A549 (cell line): ENCODE results near the gene AMIGO2. TPM values are rescaled to one million over a fixed set of nuclear protein-coding genes. Genes with fewer than 3 reads are reported as not detected.

Experiments used
- ATAC-seq, 2 experiments: fragments of 200-7000 bp in 1 of 2; fragments of >200 bp in 1 of 2; cut with Nextera tagmentation in 1 of 2; cut with Tn5 transposase in 1 of 2; 3 replicates each; pipeline versions ENCODE4 v1.8.0 to v1.9.1; 2018 to 2020; ENCODE audit warnings: mild to moderate bottlenecking in 1 of 2, moderate library complexity in 1 of 2
- CTCF ChIA-PET: fragments of 300-600 bp; sonication (Branson Sonifier 250); formaldehyde crosslinking; extraction: SDS; loops from one replicate; lab custom pipeline; 2021; ENCODE audit warnings: antibody characterized with exemption, inconsistent platforms; lab: Yijun Ruan, JAX
- POLR2A ChIA-PET: fragments of 350-600 bp; formaldehyde crosslinking; extraction: SDS; loops from one replicate; lab custom pipeline; 2021; ENCODE audit warnings: antibody characterized with exemption, inconsistent platforms; lab: Yijun Ruan, JAX
- DNase-seq, 2 experiments: peaks; one replicate each; pipeline versions ENCODE4 v3.0.0 to v3.0.0-alpha.2; 2011 to 2016; ENCODE audit warnings: low read depth in 1 of 2, low spot score in 1 of 2
- FAIRE-seq: peaks from 2 replicates; lab custom pipeline; 2011; peaks lifted over from hg19 to GRCh38; lab: Jason Lieb, UNC
- H3K27ac ChIP-seq, 2 experiments: fragments of >200 bp; sonication (Bioruptor Twin); formaldehyde crosslinking; 3 replicates each; pipeline ENCODE4 v1.5.1; 2016 to 2017
- H3K4me1 ChIP-seq: fragments of >200 bp; sonication (Bioruptor Twin); formaldehyde crosslinking; 3 replicates; pipeline ENCODE4 v1.6.1; 2016
- H3K4me2 ChIP-seq: fragments of >200 bp; sonication (Bioruptor Twin); formaldehyde crosslinking; 3 replicates; pipeline ENCODE4 v1.6.1; 2016
- H3K4me3 ChIP-seq: fragments of >200 bp; sonication (Bioruptor Twin); formaldehyde crosslinking; 3 replicates; pipeline ENCODE4 v1.5.1; 2016
- H3K9me3 ChIP-seq: fragments of >200 bp; sonication (Bioruptor Twin); formaldehyde crosslinking; 3 replicates; pipeline ENCODE4 v1.6.1; 2016
- CEBPB ChIP-seq, 2 experiments: fragments of >200 bp in 1 of 2; sonication (Bioruptor Twin) in 1 of 2; formaldehyde crosslinking in 1 of 2; IDR thresholded peaks; 2 replicates each; pipeline ENCODE4 v1.6.1; 2012 to 2016
- CHD2 ChIP-seq: fragments of 150-350 bp; IDR thresholded peaks from 2 replicates; pipeline ENCODE4 v1.6.1; 2014; ENCODE audit warnings: low read length; ENCODE audit not compliant: partially characterized antibody
- FOSB ChIP-seq: fragments of 250-450 bp; sonication (Bioruptor Pico); IDR thresholded peaks from 2 replicates; pipeline ENCODE4 v1.5.0; 2020; ENCODE audit warnings: mild to moderate bottlenecking, moderate library complexity
- FOXS1 ChIP-seq: fragments of 250-450 bp; sonication (Bioruptor Pico); IDR thresholded peaks from 2 replicates; pipeline ENCODE4 v1.5.0; 2020; ENCODE audit warnings: mild to moderate bottlenecking, moderate library complexity
- HOXA7 ChIP-seq: fragments of 250-450 bp; sonication (Bioruptor Pico); IDR thresholded peaks from 2 replicates; pipeline ENCODE4 v1.5.0; 2020; ENCODE audit warnings: mild to moderate bottlenecking, moderate library complexity
- HOXB13 ChIP-seq: fragments of 250-450 bp; sonication (Bioruptor Pico); IDR thresholded peaks from 2 replicates; pipeline ENCODE4 v1.5.0; 2020; ENCODE audit warnings: low read depth, mild to moderate bottlenecking, moderate library complexity
- HOXB5 ChIP-seq: fragments of 250-450 bp; sonication (Bioruptor Pico); IDR thresholded peaks from 2 replicates; pipeline ENCODE4 v1.5.0; 2020; ENCODE audit warnings: mild to moderate bottlenecking, moderate library complexity
- KDM5A ChIP-seq: fragments of 200-600 bp; sonication (generic); IDR thresholded peaks from 2 replicates; pipeline ENCODE4 v1.6.1; 2016; ENCODE audit warnings: antibody characterized with exemption, mild to moderate bottlenecking
- NFE2L2 ChIP-seq: fragments of 150-350 bp; conservative IDR thresholded peaks from 2 replicates; pipeline ENCODE4 v1.6.1; 2014; ENCODE audit warnings: low read length
- NPAS2 ChIP-seq: fragments of 250-450 bp; sonication (Bioruptor Pico); IDR thresholded peaks from 2 replicates; pipeline ENCODE4 v1.8.0; 2022; ENCODE audit warnings: mild to moderate bottlenecking, moderate library complexity, borderline replicate concordance
- NR3C1 ChIP-seq: fragments of >200 bp; sonication (Bioruptor Twin); formaldehyde crosslinking; IDR thresholded peaks from 3 replicates; pipeline ENCODE4 v1.6.1; 2017
- POLR2A ChIP-seq: IDR thresholded peaks from 2 replicates; pipeline ENCODE4 v1.6.1; 2012; ENCODE audit warnings: mild to moderate bottlenecking, low read length
- RCOR1 ChIP-seq: fragments of 150-350 bp; IDR thresholded peaks from 2 replicates; pipeline ENCODE4 v1.6.1; 2014; ENCODE audit warnings: antibody characterized with exemption, low read length, low read depth
- TFCP2L1 ChIP-seq: fragments of 250-450 bp; sonication (Bioruptor Pico); IDR thresholded peaks from 2 replicates; pipeline ENCODE4 v1.5.0; 2021; ENCODE audit warnings: mild to moderate bottlenecking
- TP53 ChIP-seq: fragments of 250-450 bp; sonication (Bioruptor Pico); IDR thresholded peaks from 2 replicates; pipeline ENCODE4 v1.5.0; 2021; ENCODE audit warnings: mild to moderate bottlenecking, moderate library complexity
- WGBS: methylation state at CpG from one replicate; pipeline ENCODE4 v1.1.6; 2017; ENCODE audit errors: missing lambda C conversion rate; 5-methylcytosine and 5-hydroxymethylcytosine counted together
- polyA plus RNA-seq, 4 experiments: library from polyadenylated mRNA; depleted of rRNA in 3 of 4; stranded (reverse); fragments of >200 nt; fragmentation: RNase III in 1 of 4; extraction: RNeasy Plus Mini Kit Qiagen cat#74134 plus additional on column Dnase treatment in 1 of 4; gene quantifications; 2 replicates in 3 of 4; 3 replicates in 1 of 4; pipeline ENCODE4 v1.2.3, GENCODE V29; 2011 to 2017
- TF ChIP-seq, protein P1 (sequence below): IDR thresholded peaks from 2 replicates; pipeline ENCODE4 v1.6.1; 2012; ENCODE audit warnings: low read depth, borderline replicate concordance
- TF ChIP-seq, protein P2 (sequence below): fragments of >200 bp; sonication (Bioruptor Twin); formaldehyde crosslinking; IDR thresholded peaks from 3 replicates; pipeline ENCODE4 v1.5.1; 2016
- TF ChIP-seq, protein P3 (sequence below): fragments of >200 bp; sonication (Bioruptor Twin); formaldehyde crosslinking; IDR thresholded peaks from 2 replicates; pipeline ENCODE4 v1.6.1; 2016
- TF ChIP-seq, protein P4 (sequence below): fragments of >200 bp; sonication (Bioruptor Twin); formaldehyde crosslinking; IDR thresholded peaks from 3 replicates; pipeline ENCODE4 v1.6.1; 2016

The AMIGO2 gene
- polyA plus RNA-seq, 2 of the 4 experiments (the other 2 are of a cell fraction), result 288 to 636 TPM

DNA sequence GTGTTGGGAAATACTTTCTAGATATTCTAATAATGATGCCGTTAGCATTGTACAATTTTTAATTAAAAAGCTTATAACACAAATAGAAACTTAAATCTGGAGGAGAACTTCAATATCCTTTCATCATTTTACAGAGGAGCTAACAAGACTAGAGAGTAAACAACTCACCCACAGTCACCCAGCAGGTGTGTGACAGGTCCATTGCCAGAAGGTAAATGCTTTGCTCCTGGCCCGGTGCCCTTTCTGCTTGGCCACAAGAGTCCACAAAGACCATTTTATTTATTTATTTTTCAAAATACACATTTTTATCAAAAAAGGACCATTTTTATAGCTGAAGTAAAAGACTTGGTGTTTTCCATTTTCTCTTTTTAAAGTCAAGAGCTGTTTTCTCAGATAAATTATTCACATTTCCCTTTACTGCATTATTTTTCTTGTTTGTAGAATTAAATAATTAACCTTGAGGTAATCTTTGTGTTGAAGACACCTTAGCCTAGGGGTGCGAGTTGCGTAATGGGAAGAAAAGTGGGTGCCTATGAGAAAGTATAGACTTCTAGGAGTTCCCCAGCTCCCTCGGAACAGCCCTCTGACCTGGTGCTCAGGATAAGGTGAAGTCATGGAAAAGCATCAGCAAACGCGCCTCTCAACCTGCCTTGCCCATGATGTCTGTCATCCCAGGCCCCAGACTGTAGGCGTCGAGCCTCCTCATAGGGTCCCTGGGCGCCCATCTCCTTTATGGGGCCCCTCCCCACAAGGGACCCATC is 26.3 kb upstream of the AMIGO2 start:
- CTCF ChIA-PET, result interaction anchor here (1.4 kb wide), 1 partner anchor 60 kb away, joined by 3 read pairs; no protein-coding TSS in a partner anchor
- DNase-seq (no peak), FAIRE-seq (no peak), ATAC-seq (no peak)
- H3K4me3 ChIP-seq, result no peak overlapping the region
- H3K9me3 ChIP-seq, result no peaks in the 10 kb centered on the region
- 85% methylated on average over 10 of the region's 10 CpGs for WGBS
- POLR2A ChIA-PET, result no interaction called here
- TF ChIP-seq NPAS2 (CRISPR knock-in tag), result no peak
- 0 out of 4 replicates have a peak, but pooled peaks of 1 of the 2 experiments have one; percentile 18 for TF ChIP-seq CEBPB (IDR thresholded peaks at IDR 0.05)
- H3K4me2 ChIP-seq, result 0 out of 3 replicates have a peak overlapping the region, but pooled peaks have one; percentile 21
- H3K27ac ChIP-seq, result peak overlapping the region in 1 of 2 experiments; percentile 71; a peak in 2 of 6 replicates
- peaks cover 32% of the 10 kb centered on the region for H3K4me1 ChIP-seq

DNA sequence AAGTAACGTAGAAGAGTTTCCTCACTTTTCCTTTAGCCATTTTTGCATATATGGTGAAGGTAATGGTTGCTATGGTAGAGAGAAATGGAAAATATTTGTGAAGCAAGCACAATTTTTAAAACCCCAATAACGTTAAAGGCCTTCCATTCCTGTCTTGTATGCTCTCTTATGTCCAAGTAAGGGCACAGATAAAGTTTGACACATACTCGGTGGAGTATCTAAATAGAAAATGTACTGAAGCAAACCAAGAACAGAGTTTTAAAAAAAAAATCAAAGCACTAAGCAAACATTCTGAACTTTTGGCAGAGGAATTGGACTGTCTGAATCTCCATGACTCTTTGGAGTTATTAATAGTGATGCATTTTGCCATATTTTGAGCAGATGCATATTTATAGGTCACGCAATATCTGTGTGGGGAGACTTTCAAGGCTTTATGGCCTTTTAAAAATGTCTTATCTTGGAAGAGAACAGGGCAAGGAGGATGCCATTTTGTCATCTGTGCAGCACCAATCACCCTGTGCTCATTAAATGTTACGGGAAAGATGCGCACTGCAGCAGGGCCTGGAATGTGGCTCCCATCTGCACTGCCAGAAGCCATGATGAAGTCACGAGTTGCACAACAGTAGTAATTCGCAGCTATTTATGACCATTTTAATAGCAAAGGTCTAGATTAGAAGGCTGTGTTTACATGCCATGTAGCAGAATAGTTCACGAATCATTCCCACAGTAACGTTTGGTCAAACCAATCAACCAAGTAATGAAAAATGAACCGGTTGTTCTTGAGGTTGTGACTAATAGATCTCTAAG is 23.3 kb upstream of the AMIGO2 start:
- H3K9me3 ChIP-seq, result no peaks in the 10 kb centered on the region
- DNase-seq (no peak), FAIRE-seq (no peak), ATAC-seq (no peak; a peak in 1 of 6 replicates)
- no peak for TF ChIP-seq HOXB13 (CRISPR knock-in tag)
- TF ChIP-seq HOXB5, result no peak
- no peak for TF ChIP-seq TFCP2L1 (CRISPR knock-in tag)
- TF ChIP-seq, protein P1, sequence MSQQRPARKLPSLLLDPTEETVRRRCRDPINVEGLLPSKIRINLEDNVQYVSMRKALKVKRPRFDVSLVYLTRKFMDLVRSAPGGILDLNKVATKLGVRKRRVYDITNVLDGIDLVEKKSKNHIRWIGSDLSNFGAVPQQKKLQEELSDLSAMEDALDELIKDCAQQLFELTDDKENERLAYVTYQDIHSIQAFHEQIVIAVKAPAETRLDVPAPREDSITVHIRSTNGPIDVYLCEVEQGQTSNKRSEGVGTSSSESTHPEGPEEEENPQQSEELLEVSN, result no peak
- no peak for TF ChIP-seq KDM5A
- TF ChIP-seq FOSB (CRISPR knock-in tag), result no peak
- TF ChIP-seq FOXS1 (CRISPR knock-in tag), result no peak
- TF ChIP-seq, protein P2, sequence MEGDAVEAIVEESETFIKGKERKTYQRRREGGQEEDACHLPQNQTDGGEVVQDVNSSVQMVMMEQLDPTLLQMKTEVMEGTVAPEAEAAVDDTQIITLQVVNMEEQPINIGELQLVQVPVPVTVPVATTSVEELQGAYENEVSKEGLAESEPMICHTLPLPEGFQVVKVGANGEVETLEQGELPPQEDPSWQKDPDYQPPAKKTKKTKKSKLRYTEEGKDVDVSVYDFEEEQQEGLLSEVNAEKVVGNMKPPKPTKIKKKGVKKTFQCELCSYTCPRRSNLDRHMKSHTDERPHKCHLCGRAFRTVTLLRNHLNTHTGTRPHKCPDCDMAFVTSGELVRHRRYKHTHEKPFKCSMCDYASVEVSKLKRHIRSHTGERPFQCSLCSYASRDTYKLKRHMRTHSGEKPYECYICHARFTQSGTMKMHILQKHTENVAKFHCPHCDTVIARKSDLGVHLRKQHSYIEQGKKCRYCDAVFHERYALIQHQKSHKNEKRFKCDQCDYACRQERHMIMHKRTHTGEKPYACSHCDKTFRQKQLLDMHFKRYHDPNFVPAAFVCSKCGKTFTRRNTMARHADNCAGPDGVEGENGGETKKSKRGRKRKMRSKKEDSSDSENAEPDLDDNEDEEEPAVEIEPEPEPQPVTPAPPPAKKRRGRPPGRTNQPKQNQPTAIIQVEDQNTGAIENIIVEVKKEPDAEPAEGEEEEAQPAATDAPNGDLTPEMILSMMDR, result no peak
- no peak for TF ChIP-seq POLR2A
- TF ChIP-seq, protein P3, sequence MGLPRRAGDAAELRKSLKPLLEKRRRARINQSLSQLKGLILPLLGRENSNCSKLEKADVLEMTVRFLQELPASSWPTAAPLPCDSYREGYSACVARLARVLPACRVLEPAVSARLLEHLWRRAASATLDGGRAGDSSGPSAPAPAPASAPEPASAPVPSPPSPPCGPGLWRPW, result no peak
- TF ChIP-seq HOXA7 (CRISPR knock-in tag), result no peak
- no peak for TF ChIP-seq NR3C1
- TF ChIP-seq NFE2L2, result no peak
- peaks cover 54% of the 10 kb centered on the region for H3K4me1 ChIP-seq
- CTCF ChIA-PET, result interaction anchor here (0.9 to 2.6 kb wide), 2 partner anchors 10 to 12 kb away, joined by 3 to 10 read pairs; no protein-coding TSS in a partner anchor
- no peak overlapping the region for H3K4me3 ChIP-seq
- H3K27ac ChIP-seq, result peak overlapping the region in 1 of 2 experiments; percentile 45; a peak in 2 of 6 replicates
- POLR2A ChIA-PET, result no interaction called here
- H3K4me2 ChIP-seq, result no peak overlapping the region
- WGBS, result 83% methylated on average over 11 of the region's 11 CpGs

DNA sequence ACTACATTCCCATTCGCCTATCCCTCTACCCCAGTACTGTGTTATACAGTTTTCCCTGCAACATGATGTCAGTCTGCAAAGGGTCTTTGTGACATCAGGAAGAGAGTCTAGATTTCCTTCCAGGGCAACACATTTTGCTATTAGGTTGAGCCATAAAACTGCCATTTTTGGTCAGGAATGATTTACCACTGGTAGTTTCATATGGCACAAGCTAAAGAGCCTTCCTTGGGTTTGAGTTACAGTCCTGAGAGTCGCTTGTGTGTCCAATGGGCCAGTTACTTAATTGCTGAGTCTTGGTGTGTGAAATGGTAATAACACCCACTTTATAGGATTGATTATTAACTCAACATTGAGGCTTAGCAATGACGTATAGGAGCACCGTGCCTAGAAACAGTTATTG is 22.6 kb upstream of the AMIGO2 start:
- ATAC-seq (no peak), DNase-seq (no peak), FAIRE-seq (no peak)
- ChIA-PET CTCF (interaction anchor here (0.6 to 2.6 kb wide), 2 partner anchors 11 to 580 kb away, joined by 3 to 10 read pairs; no protein-coding TSS in a partner anchor), POLR2A (no interaction called here)
- Histone ChIP-seq H3K27ac (peak overlapping the region in 1 of 2 experiments; percentile 54; a peak in 3 of 6 replicates), H3K4me1 (peaks cover 56% of the 10 kb centered on the region), H3K4me2 (no peak overlapping the region), H3K9me3 (no peaks in the 10 kb centered on the region), H3K4me3 (no peak overlapping the region)
- 93% methylated on average over 4 of the region's 4 CpGs for WGBS
- TF ChIP-seq TP53 (CRISPR knock-in tag), result no peak
- no peak for TF ChIP-seq RCOR1
- no peak for TF ChIP-seq CEBPB (IDR thresholded peaks at IDR 0.05)
- TF ChIP-seq CHD2, result no peak
- TF ChIP-seq NR3C1, result no peak
- TF ChIP-seq, protein P4, sequence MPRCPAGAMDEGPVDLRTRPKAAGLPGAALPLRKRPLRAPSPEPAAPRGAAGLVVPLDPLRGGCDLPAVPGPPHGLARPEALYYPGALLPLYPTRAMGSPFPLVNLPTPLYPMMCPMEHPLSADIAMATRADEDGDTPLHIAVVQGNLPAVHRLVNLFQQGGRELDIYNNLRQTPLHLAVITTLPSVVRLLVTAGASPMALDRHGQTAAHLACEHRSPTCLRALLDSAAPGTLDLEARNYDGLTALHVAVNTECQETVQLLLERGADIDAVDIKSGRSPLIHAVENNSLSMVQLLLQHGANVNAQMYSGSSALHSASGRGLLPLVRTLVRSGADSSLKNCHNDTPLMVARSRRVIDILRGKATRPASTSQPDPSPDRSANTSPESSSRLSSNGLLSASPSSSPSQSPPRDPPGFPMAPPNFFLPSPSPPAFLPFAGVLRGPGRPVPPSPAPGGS, result no peak
